ENCODE measurements around the gene ANKRD13A. TPM values are rescaled to one million over a fixed set of nuclear protein-coding genes. Genes with fewer than 3 reads are reported as not detected.

Gene ANKRD13A
- total RNA-seq = 100 to 1,000 TPM in 3 of 4 donors, 10 to 100 TPM in 1; 96.1 to 189 (median 115) TPM

- peak; percentile 91 for DNase-seq
- in situ Hi-C loops (cut with MboI; ENCODE audit: low pct_ligation_motif_present in 1 of 4, low pct_unique_long_range_greater_than_20kb in 1 of 4, low sequenced_read_pairs in 3 of 4) (no loop called here), intact Hi-C loops (cut with DNase I; ENCODE audit: low total_unique reads) (no loop called here)
- Histone ChIP-seq H3K36me3 (no peaks in the 10 kb centered on the region), H3K4me1 (peaks cover 7 to 64% (median 43%) of the 10 kb centered on the region in 4 donors), H3K27me3 (no peaks in the 10 kb centered on the region), H3K9me3 (no peaks in the 10 kb centered on the region), H3K4me3 (peak within 1 kb of the TSS; percentile 84 to 98 (median 96)), H3K27ac (peak within 1 kb of the TSS; percentile 81 to 87 (median 83))
- peak; percentile 69 for TF ChIP-seq POLR2A (IDR thresholded peaks at IDR 0.05)
- TF ChIP-seq EP300 (IDR thresholded peaks at IDR 0.05; ENCODE audit: low read depth) = no peak
- TF ChIP-seq POLR2AphosphoS5 (IDR thresholded peaks at IDR 0.05) = peak; percentile 80 to 94 (median 92)
- WGBS, 2 donors (ENCODE audit: low coverage in 1 of 2) = 0 to 1% methylated on average over 1 to 33 of the region's 62 CpGs
These were observed at the start of gene ANKRD13A for GRCh38 chr12:109998904-109999648. Gene ANKRD13A, plus strand, starts transcription at chr12:109999430. Its CDS starts 259 bp downstream, at chr12:109999689.

- H3K27ac ChIP-seq = peak overlapping the region in 2 of 4 donors; percentile 11 to 36
- TF ChIP-seq EP300 (IDR thresholded peaks at IDR 0.05; ENCODE audit: low read depth) (no peak), CTCF (IDR thresholded peaks at IDR 0.05) (no peak), POLR2AphosphoS5 (IDR thresholded peaks at IDR 0.05) (no peak), POLR2A (IDR thresholded peaks at IDR 0.05) (no peak)
- no peak for DNase-seq
- in situ Hi-C loops (cut with MboI; ENCODE audit: low pct_ligation_motif_present in 1 of 4, low pct_unique_long_range_greater_than_20kb in 1 of 4, low sequenced_read_pairs in 3 of 4) (no loop called here), intact Hi-C loops (cut with DNase I; ENCODE audit: low total_unique reads) (no loop called here)
- H3K4me1 ChIP-seq = peaks cover 14 to 46% (median 25%) of the 10 kb centered on the region in 4 donors
- no peaks in the 10 kb centered on the region for H3K27me3 ChIP-seq
- no peaks in the 10 kb centered on the region for H3K9me3 ChIP-seq
- no peak overlapping the region for H3K4me3 ChIP-seq
- H3K36me3 ChIP-seq = peaks cover 0 to 26% (median 9%) of the 10 kb centered on the region in 4 donors
These were observed 48.6 kb upstream of the ANKRD13A start for GRCh38 chr12:109950625-109951024.

GRCh38 chr12:109951136-109951535, 48.1 kb upstream of the ANKRD13A start:
- intact Hi-C loops (cut with DNase I; ENCODE audit: low total_unique reads) (no loop called here), in situ Hi-C loops (cut with MboI; ENCODE audit: low pct_ligation_motif_present in 1 of 4, low pct_unique_long_range_greater_than_20kb in 1 of 4, low sequenced_read_pairs in 3 of 4) (no loop called here)
- Histone ChIP-seq H3K27ac (peak overlapping the region in 3 of 4 donors; percentile 26 to 36 (median 28)), H3K27me3 (no peaks in the 10 kb centered on the region), H3K36me3 (peaks cover 0 to 26% (median 12%) of the 10 kb centered on the region in 4 donors), H3K9me3 (no peaks in the 10 kb centered on the region), H3K4me3 (no peak overlapping the region), H3K4me1 (peaks cover 14 to 42% (median 25%) of the 10 kb centered on the region in 4 donors)
- WGBS, 2 donors (ENCODE audit: low coverage in 1 of 2) = 68 to 77% methylated on average over 5 of the region's 5 CpGs
- TF ChIP-seq EP300 (IDR thresholded peaks at IDR 0.05; ENCODE audit: low read depth) (no peak), POLR2AphosphoS5 (IDR thresholded peaks at IDR 0.05) (no peak), CTCF (IDR thresholded peaks at IDR 0.05) (no peak), POLR2A (IDR thresholded peaks at IDR 0.05) (no peak)
- DNase-seq = no peak

GRCh38 chr12:109951751-109952150, 47.5 kb upstream of the ANKRD13A start:
- WGBS, 2 donors (ENCODE audit: low coverage in 1 of 2) = 77 to 100% methylated on average over 1 to 7 of the region's 7 CpGs
- no peaks in the 10 kb centered on the region for H3K27me3 ChIP-seq
- peak overlapping the region in 3 of 4 donors; percentile 26 to 36 (median 28) for H3K27ac ChIP-seq

More at GRCh38 chr12:109951751-109952150, 47.5 kb upstream of the ANKRD13A start:
- Histone ChIP-seq H3K36me3 (peaks cover 0 to 26% (median 12%) of the 10 kb centered on the region in 4 donors), H3K4me1 (peaks cover 14 to 39% (median 25%) of the 10 kb centered on the region in 4 donors), H3K4me3 (no peak overlapping the region), H3K9me3 (no peaks in the 10 kb centered on the region)
- no peak for DNase-seq
- in situ Hi-C loops (cut with MboI; ENCODE audit: low pct_ligation_motif_present in 1 of 4, low pct_unique_long_range_greater_than_20kb in 1 of 4, low sequenced_read_pairs in 3 of 4) = no loop called here
- no peak for TF ChIP-seq CTCF (IDR thresholded peaks at IDR 0.05)
- no peak for TF ChIP-seq EP300 (IDR thresholded peaks at IDR 0.05; ENCODE audit: low read depth)
- intact Hi-C loops (cut with DNase I; ENCODE audit: low total_unique reads) = no loop called here

Data from transverse colon (tissue), 4 donors.